CD4-positive, alpha-beta T cell treated with Interleukin-17A for 1 hour (primary cell): Measurements from ENCODE around the gene B4GALT7.
A peak's percentile ranks its signal among the peaks of the same experiment; 100 is the strongest.
"Not testable (repeated sequence)": the region's sequence is repeated elsewhere in the genome, so short reads cannot be mapped to it uniquely, and the experiment has no call there.

ENCODE experiments used
- DNase-seq: peaks from one replicate; pipeline ENCODE4 v3.0.0-alpha.2; 2020

Gene B4GALT7

GRCh38 chr5:177599731-177600507 is at the start of gene B4GALT7:
TSS of gene B4GALT7 (plus strand) at chr5:177600132. CDS start at chr5:177600211, 79 bp downstream.
- DNase-seq: peak; percentile 78

- no peak for DNase-seq
Measured at GRCh38 chr5:177552839-177553455, 47.0 kb upstream of the B4GALT7 start.

GRCh38 chr5:177553671-177554429 is 46.1 kb upstream of the B4GALT7 start:
- DNase-seq: no peak

GRCh38 chr5:177554474-177555111 is 45.3 kb upstream of the B4GALT7 start, which contains the start of gene FAM193B:
TSS of gene FAM193B (minus strand) at chr5:177554563. CDS start at chr5:177554458, 105 bp downstream.
- DNase-seq: peak; percentile 96

- DNase-seq: no peak
Measured at GRCh38 chr5:177555228-177555627, 44.7 kb upstream of the B4GALT7 start.

- DNase-seq: no peak
Measured at GRCh38 chr5:177555665-177556064, 44.3 kb upstream of the B4GALT7 start.

- DNase-seq: peak; percentile 57
Measured at GRCh38 chr5:177557041-177557647, 42.8 kb upstream of the B4GALT7 start.

- DNase-seq: no peak
Measured at GRCh38 chr5:177557796-177558195, 42.1 kb upstream of the B4GALT7 start.

- DNase-seq: not testable (repeated sequence)
Measured at GRCh38 chr5:177559446-177559941, 40.4 kb upstream of the B4GALT7 start.

- no peak for DNase-seq
Measured at GRCh38 chr5:177565046-177565445, 34.9 kb upstream of the B4GALT7 start.

- no peak for DNase-seq
Measured at GRCh38 chr5:177568326-177568725, 31.6 kb upstream of the B4GALT7 start.

GRCh38 chr5:177569894-177570293 is 30.0 kb upstream of the B4GALT7 start:
- DNase-seq: no peak

GRCh38 chr5:177575488-177575887 is 24.4 kb upstream of the B4GALT7 start:
- DNase-seq: no peak

- no peak for DNase-seq
Measured at GRCh38 chr5:177576169-177576568, 23.8 kb upstream of the B4GALT7 start.

- DNase-seq: no peak
Measured at GRCh38 chr5:177578316-177578715, 21.6 kb upstream of the B4GALT7 start.

GRCh38 chr5:177588413-177588909 is 11.5 kb upstream of the B4GALT7 start:
- DNase-seq: no peak

GRCh38 chr5:177590406-177590805 is 9.5 kb upstream of the B4GALT7 start:
- no peak for DNase-seq

- no peak for DNase-seq
Measured at GRCh38 chr5:177591690-177592009, 8.3 kb upstream of the B4GALT7 start.

- DNase-seq: peak; percentile 91
Measured at GRCh38 chr5:177592010-177592834, 7.7 kb upstream of the B4GALT7 start, which contains the start of gene TMED9. TSS of gene TMED9 (plus strand) at chr5:177592203. CDS start at chr5:177592215, 12 bp downstream.

GRCh38 chr5:177592905-177593304 is 7.0 kb upstream of the B4GALT7 start:
- no peak for DNase-seq

GRCh38 chr5:177593511-177593910 is 6.4 kb upstream of the B4GALT7 start:
- no peak for DNase-seq
